ENCODE results near the gene MSI2. TPM values are rescaled to one million over a fixed set of nuclear protein-coding genes. Genes with fewer than 3 reads are reported as not detected.

MSI2 gene
- total RNA-seq, 4 donors from 2014 or later, result 14.9 to 24.4 (median 19.8) TPM

DNA sequence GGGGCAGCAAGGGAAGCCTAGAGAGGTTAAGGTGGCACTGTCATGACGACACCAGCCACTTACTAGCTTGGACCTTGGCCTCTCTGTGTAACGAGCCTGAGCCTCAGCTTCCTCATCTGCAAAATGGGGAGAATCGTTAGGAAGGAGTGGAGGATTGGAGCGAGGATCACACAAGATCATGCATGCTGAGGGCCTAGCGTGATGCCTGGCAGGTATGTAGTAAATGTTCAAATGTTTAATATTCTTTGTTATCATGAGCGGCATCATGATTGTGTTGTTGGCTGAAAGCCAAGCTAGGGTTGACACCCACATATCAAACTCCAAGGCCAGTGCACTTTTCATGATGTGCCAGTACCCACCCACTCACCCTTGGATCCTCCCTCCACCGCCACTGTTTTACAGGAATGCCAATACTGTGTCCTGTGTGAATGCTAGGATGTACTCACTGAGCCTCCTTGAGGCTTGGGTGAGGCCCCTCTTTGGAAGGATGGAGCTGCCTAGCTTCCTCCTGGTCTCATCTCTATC lies 192.5 kb downstream of the MSI2 start:
- TF ChIP-seq, protein P1, sequence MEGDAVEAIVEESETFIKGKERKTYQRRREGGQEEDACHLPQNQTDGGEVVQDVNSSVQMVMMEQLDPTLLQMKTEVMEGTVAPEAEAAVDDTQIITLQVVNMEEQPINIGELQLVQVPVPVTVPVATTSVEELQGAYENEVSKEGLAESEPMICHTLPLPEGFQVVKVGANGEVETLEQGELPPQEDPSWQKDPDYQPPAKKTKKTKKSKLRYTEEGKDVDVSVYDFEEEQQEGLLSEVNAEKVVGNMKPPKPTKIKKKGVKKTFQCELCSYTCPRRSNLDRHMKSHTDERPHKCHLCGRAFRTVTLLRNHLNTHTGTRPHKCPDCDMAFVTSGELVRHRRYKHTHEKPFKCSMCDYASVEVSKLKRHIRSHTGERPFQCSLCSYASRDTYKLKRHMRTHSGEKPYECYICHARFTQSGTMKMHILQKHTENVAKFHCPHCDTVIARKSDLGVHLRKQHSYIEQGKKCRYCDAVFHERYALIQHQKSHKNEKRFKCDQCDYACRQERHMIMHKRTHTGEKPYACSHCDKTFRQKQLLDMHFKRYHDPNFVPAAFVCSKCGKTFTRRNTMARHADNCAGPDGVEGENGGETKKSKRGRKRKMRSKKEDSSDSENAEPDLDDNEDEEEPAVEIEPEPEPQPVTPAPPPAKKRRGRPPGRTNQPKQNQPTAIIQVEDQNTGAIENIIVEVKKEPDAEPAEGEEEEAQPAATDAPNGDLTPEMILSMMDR (IDR thresholded peaks at IDR 0.05), result no peak
- DNase-seq (ENCODE audit: low spot score) (no peak), ATAC-seq (ENCODE audit: low FRiP score) (no peak)

DNA sequence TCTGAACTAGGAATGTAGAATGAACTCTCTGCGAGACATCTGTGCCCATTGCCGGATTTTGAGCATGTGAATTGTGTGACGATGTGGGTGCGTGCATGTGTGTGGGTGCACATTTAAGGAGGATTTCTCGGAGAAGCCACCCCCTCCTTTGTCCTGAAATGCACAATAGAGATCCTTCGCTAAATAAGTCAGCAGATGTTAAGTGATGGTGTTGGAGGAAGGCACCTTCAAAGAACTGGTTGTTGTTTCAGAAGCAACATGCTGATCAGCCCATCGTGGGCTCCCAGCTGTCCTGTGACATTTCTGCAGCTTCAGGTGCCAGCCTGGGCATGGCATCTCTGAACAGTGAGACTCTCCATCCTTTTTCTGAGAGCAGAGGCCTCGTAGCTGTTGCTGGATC lies 194.9 kb downstream of the MSI2 start:
- TF ChIP-seq, protein P1 (IDR thresholded peaks at IDR 0.05), result no peak
- no peak for ATAC-seq (ENCODE audit: low FRiP score)
- DNase-seq (ENCODE audit: low spot score), result no peak

DNA sequence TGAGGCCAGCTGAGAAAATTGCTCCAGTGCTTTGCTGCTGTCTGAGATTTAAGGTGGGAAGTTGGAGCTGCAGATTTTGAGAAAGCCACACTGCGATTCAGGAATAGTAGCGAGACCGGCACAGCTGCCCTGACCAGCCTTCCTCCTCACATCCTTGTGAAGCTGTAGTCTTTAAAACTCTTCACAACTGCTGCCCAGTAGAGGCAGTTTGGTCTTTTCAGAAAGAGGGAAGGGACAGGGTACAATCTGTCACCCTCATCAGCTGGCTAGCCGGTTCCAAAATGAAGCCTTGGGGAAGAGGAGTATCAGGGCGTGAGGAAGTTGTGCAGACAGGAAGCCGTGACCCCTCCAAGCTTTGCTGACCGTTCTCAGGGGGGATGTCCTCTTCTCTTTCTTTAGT lies 195.3 kb downstream of the MSI2 start:
- no peak for ATAC-seq (ENCODE audit: low FRiP score)
- DNase-seq (ENCODE audit: low spot score), result no peak
- TF ChIP-seq, protein P1 (IDR thresholded peaks at IDR 0.05), result no peak

DNA sequence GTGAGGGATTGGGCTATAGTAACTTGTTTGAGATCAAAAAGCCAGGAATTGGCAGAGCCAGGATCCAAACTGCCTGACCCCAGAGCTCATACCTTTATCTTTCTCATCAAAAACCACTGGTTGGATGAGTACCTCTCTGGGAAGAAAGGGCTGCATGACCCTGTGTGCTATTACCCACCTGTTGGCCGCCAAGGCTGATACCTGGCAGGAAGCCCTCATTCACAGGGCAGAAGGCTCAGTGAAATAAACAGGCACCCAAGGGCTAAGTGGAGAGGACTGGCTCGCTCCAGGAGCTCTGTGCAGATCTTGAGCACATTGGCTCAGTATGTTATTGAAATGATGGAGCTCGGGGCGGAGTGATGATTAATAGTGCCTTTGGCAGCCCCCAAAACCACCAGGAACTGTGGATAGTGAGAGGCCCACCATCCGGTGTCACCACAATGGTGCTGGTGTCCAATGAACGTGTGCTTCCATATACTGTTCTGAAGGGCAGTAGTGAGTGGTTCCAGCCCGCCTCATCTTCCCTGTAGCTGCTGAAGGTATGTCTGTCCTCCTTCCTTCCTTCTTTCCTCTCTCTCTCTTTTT lies 197.6 kb downstream of the MSI2 start:
- TF ChIP-seq, protein P1 (IDR thresholded peaks at IDR 0.05), result no peak
- no peak for DNase-seq (ENCODE audit: low spot score)
- no peak for ATAC-seq (ENCODE audit: low FRiP score)

DNA sequence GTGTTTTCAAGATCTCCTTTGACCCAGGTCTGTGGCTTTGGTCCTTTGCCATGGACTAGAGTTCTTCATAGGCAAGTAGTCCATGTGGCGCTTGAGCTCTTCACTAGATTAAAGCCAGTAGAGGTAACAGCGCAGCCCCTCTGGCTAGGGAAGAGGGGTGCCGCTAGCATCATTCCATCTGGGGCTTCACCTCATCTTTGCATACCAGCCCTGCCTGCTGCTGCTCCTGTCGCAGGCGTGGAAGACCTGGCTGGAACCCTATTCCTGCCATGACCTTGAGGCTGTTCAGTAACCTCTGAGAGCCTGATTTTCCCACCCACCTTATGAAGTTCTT lies 198.4 kb downstream of the MSI2 start:
- TF ChIP-seq, protein P1 (IDR thresholded peaks at IDR 0.05), result no peak
- no peak for ATAC-seq (ENCODE audit: low FRiP score)
- no peak for DNase-seq (ENCODE audit: low spot score)

DNA sequence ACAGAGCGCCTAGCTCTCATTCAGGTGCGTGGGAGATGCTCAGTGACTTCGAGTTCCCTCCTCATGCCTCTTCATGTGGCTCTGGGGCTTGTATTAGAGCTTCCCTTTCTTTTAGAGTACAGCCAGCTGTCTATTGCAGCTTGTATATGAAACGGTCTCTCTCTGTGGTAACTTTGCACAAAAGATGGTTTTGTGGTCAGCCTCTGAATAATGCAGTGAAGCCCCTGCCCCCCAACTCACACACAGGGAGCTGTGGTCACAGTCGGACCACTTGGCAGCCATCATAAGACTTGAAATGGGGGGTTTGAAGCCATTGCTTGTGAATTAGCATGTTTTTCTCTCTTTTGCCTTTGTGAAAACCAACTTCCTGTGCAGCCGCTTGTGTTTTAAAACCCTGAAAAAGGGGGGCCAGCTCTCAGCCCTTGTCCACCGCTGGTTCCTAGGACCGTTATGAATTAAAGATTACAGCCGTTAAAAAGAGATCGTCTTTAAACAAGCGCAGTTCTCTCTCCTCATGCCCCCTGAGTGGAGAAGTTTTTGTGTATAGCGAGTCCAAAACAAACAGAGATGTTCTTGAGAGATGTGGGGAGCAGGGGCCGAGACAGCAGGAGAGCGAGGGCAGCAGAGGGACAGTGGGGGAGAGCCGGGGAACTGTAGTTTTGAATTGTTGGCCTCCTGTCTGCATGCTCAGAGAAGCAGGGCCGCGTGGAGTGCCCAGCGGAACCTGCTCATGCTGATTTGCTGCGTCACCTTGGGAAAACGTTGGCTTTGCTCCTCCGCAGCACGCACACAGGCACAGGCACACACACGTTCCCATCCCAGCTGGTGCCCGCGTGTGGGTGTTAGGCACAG lies 199.0 kb downstream of the MSI2 start:
- no peak for DNase-seq (ENCODE audit: low spot score)
- no peak for ATAC-seq (ENCODE audit: low FRiP score)
- TF ChIP-seq, protein P1 (IDR thresholded peaks at IDR 0.05), result no peak

DNA sequence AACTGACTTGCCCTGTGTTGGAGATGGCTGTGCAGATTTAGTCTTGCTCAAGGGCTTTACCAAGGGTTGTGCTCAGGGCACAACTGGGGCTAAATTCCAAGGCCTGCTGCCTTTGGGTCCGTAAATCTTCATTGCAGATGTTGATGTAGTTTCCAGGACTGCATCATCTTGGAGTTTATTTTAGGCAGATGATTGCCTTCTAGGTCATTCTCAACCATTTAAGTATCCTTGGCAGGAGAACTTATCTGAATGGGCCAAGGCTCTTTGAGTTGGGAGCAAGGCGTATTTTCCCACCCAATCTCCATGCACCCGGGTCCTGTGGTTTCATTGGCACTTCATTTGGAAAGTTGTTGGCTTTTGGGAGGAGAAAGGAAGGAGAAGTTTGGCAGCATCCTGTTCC lies 200.3 kb downstream of the MSI2 start:
- TF ChIP-seq, protein P1 (IDR thresholded peaks at IDR 0.05), result no peak
- no peak for DNase-seq (ENCODE audit: low spot score)
- ATAC-seq (ENCODE audit: low FRiP score), result no peak
